ENCODE measurements around the gene MLST8.

The MLST8 gene

DNA sequence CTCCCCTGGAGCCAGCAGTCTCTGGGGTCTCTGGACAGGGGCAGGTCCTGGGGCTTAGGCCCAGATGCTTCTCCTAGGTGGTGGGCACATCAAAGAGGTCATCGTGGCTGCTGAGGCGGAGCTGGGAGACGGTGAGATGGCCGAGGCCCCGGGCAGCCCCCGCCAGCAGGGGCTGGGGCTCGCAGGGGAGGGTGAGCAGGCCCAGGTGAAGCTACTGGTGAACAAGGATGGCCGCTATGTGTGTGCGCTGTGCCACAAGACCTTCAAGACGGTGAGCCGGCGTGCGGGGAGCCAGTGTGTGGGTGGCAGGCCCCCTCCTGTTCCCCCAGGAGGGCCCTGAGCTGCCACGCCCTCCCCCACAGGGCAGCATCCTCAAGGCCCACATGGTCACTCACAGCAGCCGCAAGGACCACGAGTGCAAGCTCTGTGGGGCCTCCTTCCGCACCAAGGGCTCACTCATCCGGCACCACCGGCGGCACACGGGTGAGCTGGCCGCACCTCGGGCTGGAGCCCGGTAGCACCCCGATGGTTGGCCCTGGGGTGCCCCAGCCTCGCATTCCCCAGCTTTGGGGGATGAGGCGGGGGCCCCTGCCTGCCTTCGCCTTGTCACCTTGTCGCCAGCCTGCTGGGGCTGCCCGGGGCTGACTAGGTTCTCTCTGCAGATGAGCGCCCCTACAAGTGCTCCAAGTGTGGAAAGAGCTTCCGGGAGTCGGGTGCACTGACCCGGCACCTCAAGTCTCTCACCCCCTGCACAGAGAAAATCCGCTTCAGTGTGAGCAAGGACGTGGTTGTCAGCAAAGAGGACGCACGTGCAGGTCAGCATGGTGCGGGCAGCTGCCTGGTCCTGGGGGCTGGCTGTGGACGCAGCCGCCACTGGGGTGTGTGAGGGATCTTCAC is 27.1 kb downstream of the MLST8 start:
- no peak for TF ChIP-seq REST (IDR thresholded peaks at IDR 0.05; ENCODE audit: low read depth)
- TF ChIP-seq YY1 (IDR thresholded peaks at IDR 0.05; ENCODE audit: low read depth): no peak
- no peak for TF ChIP-seq TCF12 (IDR thresholded peaks at IDR 0.05; ENCODE audit: low read depth)
- no peak for TF ChIP-seq USF1 (IDR thresholded peaks at IDR 0.05)
- no peak for TF ChIP-seq EP300 (IDR thresholded peaks at IDR 0.05; ENCODE audit: borderline replicate concordance)
- TF ChIP-seq NFIC (IDR thresholded peaks at IDR 0.05): no peak
- TF ChIP-seq ZBTB7A (IDR thresholded peaks at IDR 0.05; ENCODE audit: low read depth): no peak
- TF ChIP-seq TEAD4 (IDR thresholded peaks at IDR 0.05): no peak
- no peak for TF ChIP-seq FOXM1 (IDR thresholded peaks at IDR 0.05; ENCODE audit: borderline replicate concordance, low read depth)
- no peak for TF ChIP-seq RAD21 (IDR thresholded peaks at IDR 0.05; ENCODE audit: low read depth)
- TF ChIP-seq, protein P1, sequence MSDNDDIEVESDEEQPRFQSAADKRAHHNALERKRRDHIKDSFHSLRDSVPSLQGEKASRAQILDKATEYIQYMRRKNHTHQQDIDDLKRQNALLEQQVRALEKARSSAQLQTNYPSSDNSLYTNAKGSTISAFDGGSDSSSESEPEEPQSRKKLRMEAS (IDR thresholded peaks at IDR 0.05): no peak
- TF ChIP-seq EGR1 (IDR thresholded peaks at IDR 0.05): no peak

- TF ChIP-seq TAF1 (IDR thresholded peaks at IDR 0.05; ENCODE audit: low read depth) (no peak), FOXM1 (IDR thresholded peaks at IDR 0.05; ENCODE audit: borderline replicate concordance, low read depth) (no peak), CEBPB (IDR thresholded peaks at IDR 0.05) (no peak), REST (IDR thresholded peaks at IDR 0.05; ENCODE audit: low read depth) (no peak), NFIC (IDR thresholded peaks at IDR 0.05) (no peak), TCF12 (IDR thresholded peaks at IDR 0.05; ENCODE audit: low read depth) (no peak), TEAD4 (IDR thresholded peaks at IDR 0.05) (no peak)
Observed at GRCh38 chr16:2233046-2233775, 28.0 kb downstream of the MLST8 start.

GRCh38 chr16:2233872-2234812 is 28.9 kb downstream of the MLST8 start:
- TF ChIP-seq, protein P1 (IDR thresholded peaks at IDR 0.05): no peak
- TF ChIP-seq USF1 (IDR thresholded peaks at IDR 0.05) (no peak), NFIC (IDR thresholded peaks at IDR 0.05) (no peak), TEAD4 (IDR thresholded peaks at IDR 0.05) (no peak), ZBTB7A (IDR thresholded peaks at IDR 0.05; ENCODE audit: low read depth) (no peak), EGR1 (IDR thresholded peaks at IDR 0.05) (no peak), TAF1 (IDR thresholded peaks at IDR 0.05; ENCODE audit: low read depth) (no peak), REST (IDR thresholded peaks at IDR 0.05; ENCODE audit: low read depth) (no peak)

All from Ishikawa (cell line).